MM.1S (cell line): Measurements from ENCODE around the gene RFC2.
"Not testable (repeated sequence)": the region's sequence is repeated elsewhere in the genome, so short reads cannot be mapped to it uniquely, and the experiment has no call there.

Experiments
- DNase-seq: peaks from one replicate; pipeline ENCODE4 v3.0.0-alpha.2; 2015
- H2AFZ ChIP-seq: fragments of 300-600 bp; sonication (generic); 2 replicates; pipeline ENCODE4 v1.6.0; 2016; ENCODE audit warnings: antibody characterized with exemption, low read length
- H3F3A ChIP-seq: fragments of 300-600 bp; sonication (generic); 2 replicates; pipeline ENCODE4 v1.6.1; 2016; ENCODE audit warnings: mild to moderate bottlenecking, antibody characterized with exemption, low read length, moderate library complexity, mixed read lengths; ENCODE audit not compliant: insufficient read depth
- H3K27ac ChIP-seq: fragments of 300-600 bp; sonication (generic); 2 replicates; pipeline ENCODE4 v1.5.1; 2016; ENCODE audit warnings: mild to moderate bottlenecking, low read length
- H3K27me3 ChIP-seq: fragments of 300-600 bp; sonication (generic); replicated peaks from 2 replicates; pipeline ENCODE4 v1.6.0; 2016; ENCODE audit warnings: low read length; ENCODE audit not compliant: insufficient read depth
- H3K36me3 ChIP-seq: fragments of 300-600 bp; sonication (generic); replicated peaks from 2 replicates; pipeline ENCODE4 v1.6.1; 2016; ENCODE audit warnings: mild to moderate bottlenecking, low read length, mixed read lengths; ENCODE audit not compliant: insufficient read depth
- H3K4me1 ChIP-seq: fragments of 300-600 bp; sonication (generic); 2 replicates; pipeline ENCODE4 v1.6.1; 2016; ENCODE audit warnings: low read length, mixed read lengths
- H3K4me2 ChIP-seq: fragments of 300-600 bp; sonication (generic); 2 replicates; pipeline ENCODE4 v1.6.0; 2016; ENCODE audit warnings: low read depth, low read length
- H3K4me3 ChIP-seq: fragments of 300-600 bp; sonication (generic); 2 replicates; pipeline ENCODE4 v1.5.1; 2016; ENCODE audit warnings: low read length, mixed read lengths
- H3K79me2 ChIP-seq: fragments of 300-600 bp; sonication (generic); 2 replicates; pipeline ENCODE4 v1.6.1; 2016; ENCODE audit warnings: mixed run types, low read length, mixed read lengths
- H3K9ac ChIP-seq: fragments of 300-600 bp; sonication (generic); 2 replicates; pipeline ENCODE4 v1.6.1; 2016; ENCODE audit warnings: low read length, mixed read lengths
- H3K9me2 ChIP-seq: fragments of 300-600 bp; sonication (generic); replicated peaks from 2 replicates; pipeline ENCODE4 v1.6.1; 2016; ENCODE audit warnings: mild to moderate bottlenecking, low read length, mixed read lengths; ENCODE audit not compliant: insufficient read depth
- H3K9me3 ChIP-seq: fragments of 300-600 bp; sonication (generic); replicated peaks from 2 replicates; pipeline ENCODE4 v1.6.1; 2016; ENCODE audit warnings: mild to moderate bottlenecking, low read length, mixed read lengths; ENCODE audit not compliant: insufficient read depth
- H4K20me1 ChIP-seq: fragments of 300-600 bp; sonication (generic); 2 replicates; pipeline ENCODE4 v1.6.1; 2016; ENCODE audit warnings: mild to moderate bottlenecking, low read length, moderate library complexity, mixed read lengths; ENCODE audit not compliant: insufficient read depth
- CTCF ChIP-seq: fragments of 300-600 bp; sonication (generic); IDR thresholded peaks from 2 replicates; pipeline ENCODE4 v1.5.1; 2016; ENCODE audit warnings: antibody characterized with exemption, low read length, mixed read lengths
- EZH2 ChIP-seq: fragments of 300-600 bp; sonication (generic); optimal IDR thresholded peaks from 2 replicates; pipeline ENCODE3; 2017; ENCODE audit warnings: low read depth, mild to moderate bottlenecking, antibody characterized with exemption, low read length, mixed read lengths
- EZH2phosphoT487 ChIP-seq: fragments of 300-600 bp; sonication (generic); IDR thresholded peaks from 2 replicates; pipeline ENCODE4 v1.6.1; 2018; ENCODE audit warnings: antibody characterized with exemption, low read length

Gene RFC2

GRCh38 chr7:74214816-74215630, 39.2 kb downstream of the RFC2 start:
- TF ChIP-seq EZH2phosphoT487: no peak
- no peak for TF ChIP-seq CTCF
- TF ChIP-seq EZH2: no peak
- Histone ChIP-seq H3K36me3 (no peaks in the 10 kb centered on the region), H4K20me1 (no peaks in the 10 kb centered on the region), H3K9ac (no peak overlapping the region), H2AFZ (no peak overlapping the region), H3K4me2 (no peak overlapping the region), H3K9me2 (no peaks in the 10 kb centered on the region), H3K4me3 (no peak overlapping the region), H3K4me1 (0 out of 2 replicates have a peak, but pooled peaks cover 5% of the 10 kb centered on the region), H3K9me3 (no peaks in the 10 kb centered on the region), H3F3A (0 out of 2 replicates have a peak, but pooled peaks cover 3% of the 10 kb centered on the region), H3K27me3 (no peaks in the 10 kb centered on the region), H3K79me2 (peaks cover 5% of the 10 kb centered on the region; the same call in 1 of the 2 replicates), H3K27ac (no peak overlapping the region)
- no peak for DNase-seq

- 0 out of 2 replicates have a peak, but pooled peaks cover 3% of the 10 kb centered on the region for H3K4me1 ChIP-seq
- no peak overlapping the region for H3K27ac ChIP-seq
- no peak for TF ChIP-seq EZH2phosphoT487
- TF ChIP-seq EZH2: no peak
- no peak for TF ChIP-seq CTCF
- no peaks in the 10 kb centered on the region for H3K36me3 ChIP-seq
- no peaks in the 10 kb centered on the region for H3K27me3 ChIP-seq
- H4K20me1 ChIP-seq: no peaks in the 10 kb centered on the region
- no peak overlapping the region for H3K9ac ChIP-seq
- no peak overlapping the region for H3K4me3 ChIP-seq
- H3K9me3 ChIP-seq: no peaks in the 10 kb centered on the region
- no peaks in the 10 kb centered on the region for H3K9me2 ChIP-seq
- no peak for DNase-seq
- H2AFZ ChIP-seq: no peak overlapping the region
- H3K4me2 ChIP-seq: no peak overlapping the region
- peaks cover 5% of the 10 kb centered on the region; the same call in 1 of the 2 replicates for H3K79me2 ChIP-seq
- 0 out of 2 replicates have a peak, but pooled peaks cover 4% of the 10 kb centered on the region for H3F3A ChIP-seq
These were observed 41.5 kb downstream of the RFC2 start for GRCh38 chr7:74212661-74213060.

GRCh38 chr7:74208241-74208640, 46.0 kb downstream of the RFC2 start:
- not testable (repeated sequence) for H3K9ac ChIP-seq, H3K27ac ChIP-seq, DNase-seq, H4K20me1 ChIP-seq, H3K9me2 ChIP-seq, H3K4me1 ChIP-seq, H3F3A ChIP-seq, H3K36me3 ChIP-seq, H3K9me3 ChIP-seq, H3K4me2 ChIP-seq, H3K4me3 ChIP-seq, H3K79me2 ChIP-seq, H2AFZ ChIP-seq
- H3K27me3 ChIP-seq: peaks cover 22% of the 10 kb centered on the region

GRCh38 chr7:74207586-74207985, 46.6 kb downstream of the RFC2 start:
- Histone ChIP-seq H4K20me1 (0 out of 2 replicates have a peak, but pooled peaks cover 5% of the 10 kb centered on the region), H3K9me2 (no peaks in the 10 kb centered on the region), H3K79me2 (peaks cover 5% of the 10 kb centered on the region; the same call in 1 of the 2 replicates), H3K4me3 (no peak overlapping the region), H2AFZ (no peak overlapping the region), H3F3A (peaks cover 13% of the 10 kb centered on the region; the same call in 1 of the 2 replicates), H3K9me3 (no peaks in the 10 kb centered on the region), H3K27ac (no peak overlapping the region), H3K4me2 (no peak overlapping the region), H3K36me3 (no peaks in the 10 kb centered on the region), H3K9ac (no peak overlapping the region), H3K27me3 (peaks cover 24% of the 10 kb centered on the region), H3K4me1 (no peaks in the 10 kb centered on the region; the same call in 1 of the 2 replicates)
- DNase-seq: no peak
- TF ChIP-seq EZH2phosphoT487: no peak
- TF ChIP-seq EZH2: no peak
- no peak for TF ChIP-seq CTCF
